IPS DF 19.7 (cell line): ENCODE results near the gene BPNT1.
A peak's percentile ranks its signal among the peaks of the same experiment; 100 is the strongest.
"Not testable (repeated sequence)": the region's sequence is repeated elsewhere in the genome, so short reads cannot be mapped to it uniquely, and the experiment has no call there.

ENCODE experiments used
- DNase-seq: peaks from one replicate; pipeline ENCODE4 v3.0.0-alpha.2; 2013; ENCODE audit warnings: low read depth, low spot score

BPNT1 gene

GRCh38 chr1:220077887-220078286, 11.7 kb downstream of the BPNT1 start:
- no peak for DNase-seq

- no peak for DNase-seq
Observed at GRCh38 chr1:220076861-220077762, 12.5 kb downstream of the BPNT1 start.

GRCh38 chr1:220067269-220068204, 22.1 kb downstream of the BPNT1 start:
- no peak for DNase-seq

- no peak for DNase-seq
Observed at GRCh38 chr1:220062629-220063028, 27.0 kb downstream of the BPNT1 start.

- DNase-seq, result no peak
Observed at GRCh38 chr1:220060876-220061275, 28.7 kb downstream of the BPNT1 start.

GRCh38 chr1:220056374-220056773, 33.2 kb downstream of the BPNT1 start:
- DNase-seq, result no peak

GRCh38 chr1:220046052-220046930, 43.3 kb downstream of the BPNT1 start, which contains the start of gene EPRS1:
EPRS1 (minus strand) TSS chr1:220046505; CDS start chr1:220046388, 117 bp downstream.
- peak; percentile 98 for DNase-seq

GRCh38 chr1:220045356-220046051, 44.1 kb downstream of the BPNT1 start:
- DNase-seq, result no peak

- no peak for DNase-seq
Observed at GRCh38 chr1:220044678-220045355, 44.8 kb downstream of the BPNT1 start.

GRCh38 chr1:220043646-220044045, 45.9 kb downstream of the BPNT1 start:
- DNase-seq, result no peak

- DNase-seq, result no peak
Observed at GRCh38 chr1:220040028-220040596, 49.5 kb downstream of the BPNT1 start.

- DNase-seq, result no peak
Observed at GRCh38 chr1:220038640-220039039, 50.9 kb downstream of the BPNT1 start.

GRCh38 chr1:220037810-220038209, 51.8 kb downstream of the BPNT1 start:
- DNase-seq, result not testable (repeated sequence)

GRCh38 chr1:220032911-220033310, 56.7 kb downstream of the BPNT1 start:
- no peak for DNase-seq

GRCh38 chr1:220031287-220031686, 58.3 kb downstream of the BPNT1 start:
- DNase-seq, result no peak

GRCh38 chr1:220028346-220028895, 61.2 kb downstream of the BPNT1 start:
- DNase-seq, result no peak

GRCh38 chr1:220019071-220019470, 70.5 kb downstream of the BPNT1 start:
- no peak for DNase-seq

- DNase-seq, result no peak
Observed at GRCh38 chr1:220013497-220013896, 76.1 kb downstream of the BPNT1 start.

- no peak for DNase-seq
Observed at GRCh38 chr1:220012259-220012658, 77.3 kb downstream of the BPNT1 start.
